ENCODE data around the gene CSF2.
"Not testable (repeated sequence)": the region's sequence is repeated elsewhere in the genome, so short reads cannot be mapped to it uniquely, and the experiment has no call there.

The CSF2 gene

DNA sequence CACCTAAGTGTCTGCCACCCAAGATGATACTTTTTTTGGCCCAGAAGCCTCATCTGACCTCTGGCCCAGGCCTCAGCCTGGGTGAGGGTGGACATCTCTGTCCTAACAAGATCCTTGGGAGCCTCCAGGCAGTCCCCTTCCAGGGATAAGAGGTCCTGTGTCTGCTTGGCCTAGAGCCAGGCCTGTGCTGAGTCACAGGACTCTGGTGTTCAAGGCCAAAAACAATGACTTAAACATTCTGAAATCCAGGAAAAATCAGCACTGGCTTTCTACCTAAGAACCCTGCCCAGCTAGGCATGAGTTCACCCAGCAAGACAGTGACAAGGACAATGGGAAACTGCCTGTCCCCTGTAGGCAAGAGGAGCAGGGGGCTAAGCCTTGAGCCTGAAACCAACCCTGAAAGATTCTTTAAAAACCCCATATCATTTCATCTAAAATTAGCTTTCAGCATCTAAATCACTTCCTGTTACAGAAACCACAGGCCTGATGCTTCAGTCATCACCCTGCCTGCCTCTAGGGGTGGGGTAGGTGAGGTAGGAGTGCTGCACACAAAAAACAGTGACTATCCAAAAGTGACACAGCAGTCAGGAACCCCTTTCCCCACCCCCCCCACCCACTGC, 29.9 kb downstream of the CSF2 start:
- H3K4me3 ChIP-seq (ENCODE audit: low read depth, low read length): no peak overlapping the region
- no peaks in the 10 kb centered on the region for H3K27me3 ChIP-seq (ENCODE audit: control insufficient read depth, insufficient read depth, low read length)
- H3K27ac ChIP-seq (ENCODE audit: low read depth, low read length): no peak overlapping the region
- no peaks in the 10 kb centered on the region for H3K9me3 ChIP-seq (ENCODE audit: control insufficient read depth, insufficient read depth, low read depth, low read length)
- no peaks in the 10 kb centered on the region for H3K4me1 ChIP-seq (ENCODE audit: control insufficient read depth, insufficient read depth, low read length)
- H3K36me3 ChIP-seq (ENCODE audit: control insufficient read depth, insufficient read depth, low read length): no peaks in the 10 kb centered on the region
- no peak overlapping the region for H3K9ac ChIP-seq (ENCODE audit: low read length)

DNA sequence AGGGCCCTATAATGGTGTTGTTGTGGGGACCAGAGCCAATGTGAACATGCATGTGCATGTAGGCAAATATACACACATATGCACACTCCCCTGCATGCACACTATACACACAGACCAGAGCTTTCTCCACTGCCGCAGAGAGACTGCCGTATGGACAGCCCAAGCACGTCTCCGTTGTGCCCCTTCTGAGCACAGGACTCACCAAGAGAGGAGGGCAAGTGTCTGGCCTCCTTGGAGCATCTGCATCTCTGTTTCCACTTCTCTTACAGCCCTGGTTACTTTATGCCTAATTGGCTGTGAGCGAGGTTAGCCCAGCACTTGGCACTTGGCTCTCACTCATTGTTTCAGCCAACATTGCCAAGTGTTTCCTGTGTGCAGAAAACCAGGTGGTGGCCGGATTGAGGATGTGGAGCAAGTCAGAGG, 30.4 kb downstream of the CSF2 start:
- Histone ChIP-seq H3K36me3 (ENCODE audit: control insufficient read depth, insufficient read depth, low read length) (no peaks in the 10 kb centered on the region), H3K27ac (ENCODE audit: low read depth, low read length) (no peak overlapping the region), H3K4me3 (ENCODE audit: low read depth, low read length) (no peak overlapping the region), H3K9me3 (ENCODE audit: control insufficient read depth, insufficient read depth, low read depth, low read length) (no peaks in the 10 kb centered on the region), H3K4me1 (ENCODE audit: control insufficient read depth, insufficient read depth, low read length) (no peaks in the 10 kb centered on the region), H3K27me3 (ENCODE audit: control insufficient read depth, insufficient read depth, low read length) (no peaks in the 10 kb centered on the region), H3K9ac (ENCODE audit: low read length) (no peak overlapping the region)

DNA sequence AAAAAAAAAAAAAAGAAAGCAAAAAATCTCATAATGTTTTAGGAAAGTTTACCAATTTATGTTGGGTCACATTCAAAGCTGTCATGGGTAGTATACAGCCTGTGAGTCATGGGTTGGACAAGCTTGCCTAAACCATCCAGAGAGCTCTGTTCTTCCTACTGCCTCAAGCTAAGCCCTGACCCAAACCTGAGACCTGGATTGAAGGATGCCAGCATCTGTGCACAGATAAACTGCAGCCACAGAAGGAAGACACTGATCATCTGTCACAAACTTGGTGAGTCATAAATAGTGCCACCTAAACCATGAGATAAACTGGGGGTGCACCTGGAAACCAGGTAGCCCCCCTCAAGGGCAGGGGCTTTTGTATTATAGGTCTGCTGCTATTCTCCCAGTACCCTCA, 31.0 kb downstream of the CSF2 start:
- Histone ChIP-seq H3K36me3 (ENCODE audit: control insufficient read depth, insufficient read depth, low read length) (no peaks in the 10 kb centered on the region), H3K4me3 (ENCODE audit: low read depth, low read length) (no peak overlapping the region), H3K27ac (ENCODE audit: low read depth, low read length) (no peak overlapping the region), H3K9ac (ENCODE audit: low read length) (no peak overlapping the region), H3K27me3 (ENCODE audit: control insufficient read depth, insufficient read depth, low read length) (no peaks in the 10 kb centered on the region), H3K9me3 (ENCODE audit: control insufficient read depth, insufficient read depth, low read depth, low read length) (no peaks in the 10 kb centered on the region), H3K4me1 (ENCODE audit: control insufficient read depth, insufficient read depth, low read length) (no peaks in the 10 kb centered on the region)

DNA sequence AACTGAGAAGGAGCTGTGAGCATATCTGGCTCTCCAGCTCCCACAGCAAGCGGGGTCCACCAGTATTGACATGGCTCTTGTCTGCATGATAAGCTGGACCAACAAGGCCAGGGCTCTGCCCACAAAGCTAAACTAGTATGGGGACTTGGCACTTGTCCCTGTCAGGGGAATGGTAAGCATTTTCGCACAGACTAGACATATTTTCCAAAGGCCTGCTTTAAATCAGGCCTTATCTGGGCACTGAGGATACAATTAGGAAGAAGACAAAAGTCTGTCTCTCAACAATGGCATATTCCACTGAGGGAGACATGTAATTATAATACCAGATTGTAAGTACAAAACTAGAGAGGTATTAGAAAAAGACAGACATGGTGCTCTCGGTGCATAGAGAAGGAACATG, 32.1 kb downstream of the CSF2 start:
- no peaks in the 10 kb centered on the region for H3K27me3 ChIP-seq (ENCODE audit: control insufficient read depth, insufficient read depth, low read length)
- no peak overlapping the region for H3K9ac ChIP-seq (ENCODE audit: low read length)
- H3K4me3 ChIP-seq (ENCODE audit: low read depth, low read length): no peak overlapping the region
- H3K4me1 ChIP-seq (ENCODE audit: control insufficient read depth, insufficient read depth, low read length): no peaks in the 10 kb centered on the region
- no peaks in the 10 kb centered on the region for H3K9me3 ChIP-seq (ENCODE audit: control insufficient read depth, insufficient read depth, low read depth, low read length)
- no peaks in the 10 kb centered on the region for H3K36me3 ChIP-seq (ENCODE audit: control insufficient read depth, insufficient read depth, low read length)
- no peak overlapping the region for H3K27ac ChIP-seq (ENCODE audit: low read depth, low read length)

DNA sequence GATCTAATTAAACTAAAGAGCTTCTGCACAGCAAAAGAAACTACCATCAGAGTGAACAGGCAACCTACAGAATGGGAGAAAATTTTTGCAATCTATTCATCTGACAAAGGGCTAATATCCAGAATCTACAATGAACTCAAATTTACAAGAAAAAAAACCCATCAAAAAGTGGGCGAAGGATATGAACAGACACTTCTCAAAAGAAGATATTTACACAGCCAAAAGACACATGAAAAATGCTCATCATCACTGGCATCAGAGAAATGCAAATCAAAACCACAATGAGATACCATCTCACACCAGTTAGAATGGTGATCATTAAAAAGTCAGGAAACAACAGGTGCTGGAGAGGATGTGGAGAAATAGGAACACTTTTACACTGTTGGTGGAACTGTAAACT, 34.9 kb downstream of the CSF2 start:
- H3K27me3 ChIP-seq (ENCODE audit: control insufficient read depth, insufficient read depth, low read length); H3K4me1 ChIP-seq (ENCODE audit: control insufficient read depth, insufficient read depth, low read length); H3K36me3 ChIP-seq (ENCODE audit: control insufficient read depth, insufficient read depth, low read length); H3K9me3 ChIP-seq (ENCODE audit: control insufficient read depth, insufficient read depth, low read depth, low read length); H3K4me3 ChIP-seq (ENCODE audit: low read depth, low read length); H3K9ac ChIP-seq (ENCODE audit: low read length); H3K27ac ChIP-seq (ENCODE audit: low read depth, low read length): not testable (repeated sequence)

DNA sequence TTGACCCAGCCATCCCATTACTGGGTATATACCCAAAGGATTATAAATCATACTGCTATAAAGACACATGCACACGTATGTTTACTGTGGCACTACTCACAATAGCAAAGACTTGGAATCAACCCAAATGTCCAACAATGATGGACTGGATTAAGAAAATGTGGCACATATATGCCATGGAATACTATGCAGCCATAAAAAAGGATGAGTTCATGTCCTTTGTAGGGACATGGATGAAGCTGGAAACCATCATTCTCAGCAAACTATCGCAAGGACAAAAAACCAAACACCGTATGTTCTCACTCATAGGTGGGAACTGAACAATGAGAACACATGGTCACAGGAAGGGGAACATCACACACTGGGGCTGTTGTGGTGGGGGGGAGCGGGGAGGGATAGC, 35.4 kb downstream of the CSF2 start:
- H3K27me3 ChIP-seq (ENCODE audit: control insufficient read depth, insufficient read depth, low read length); H3K4me3 ChIP-seq (ENCODE audit: low read depth, low read length); H3K9me3 ChIP-seq (ENCODE audit: control insufficient read depth, insufficient read depth, low read depth, low read length); H3K9ac ChIP-seq (ENCODE audit: low read length); H3K36me3 ChIP-seq (ENCODE audit: control insufficient read depth, insufficient read depth, low read length); H3K27ac ChIP-seq (ENCODE audit: low read depth, low read length); H3K4me1 ChIP-seq (ENCODE audit: control insufficient read depth, insufficient read depth, low read length): not testable (repeated sequence)

DNA sequence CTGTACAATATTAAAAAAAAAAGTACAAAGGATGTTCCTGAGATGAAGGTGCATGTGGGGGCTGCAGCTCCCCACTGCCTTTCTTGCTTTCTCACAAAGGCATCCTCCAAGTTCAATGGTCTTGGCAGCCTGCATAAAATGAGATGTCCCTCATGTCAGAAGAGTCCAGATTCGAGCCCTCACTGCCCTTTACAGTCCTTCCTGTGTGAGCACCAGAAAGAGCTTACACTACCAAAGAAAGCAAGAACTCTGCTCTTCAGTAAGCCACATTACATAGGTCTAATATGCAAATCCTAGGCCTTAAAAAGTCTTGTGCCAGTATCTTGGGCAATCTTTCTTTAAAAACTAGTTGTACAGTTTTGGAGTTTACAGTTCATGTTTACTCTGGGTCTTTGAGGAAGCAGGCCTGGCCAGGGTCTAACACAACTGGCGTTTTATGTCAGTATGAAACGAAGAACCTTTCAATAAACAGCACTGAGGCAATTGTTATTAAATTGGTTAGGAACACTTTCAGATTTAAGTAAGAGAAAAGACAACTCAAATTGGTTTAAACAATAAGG, 36.0 kb downstream of the CSF2 start:
- H3K36me3 ChIP-seq (ENCODE audit: control insufficient read depth, insufficient read depth, low read length): no peaks in the 10 kb centered on the region
- H3K27me3 ChIP-seq (ENCODE audit: control insufficient read depth, insufficient read depth, low read length): no peaks in the 10 kb centered on the region
- H3K9ac ChIP-seq (ENCODE audit: low read length): no peak overlapping the region
- no peaks in the 10 kb centered on the region for H3K4me1 ChIP-seq (ENCODE audit: control insufficient read depth, insufficient read depth, low read length)
- no peaks in the 10 kb centered on the region for H3K9me3 ChIP-seq (ENCODE audit: control insufficient read depth, insufficient read depth, low read depth, low read length)
- H3K27ac ChIP-seq (ENCODE audit: low read depth, low read length): no peak overlapping the region
- no peak overlapping the region for H3K4me3 ChIP-seq (ENCODE audit: low read depth, low read length)

DNA sequence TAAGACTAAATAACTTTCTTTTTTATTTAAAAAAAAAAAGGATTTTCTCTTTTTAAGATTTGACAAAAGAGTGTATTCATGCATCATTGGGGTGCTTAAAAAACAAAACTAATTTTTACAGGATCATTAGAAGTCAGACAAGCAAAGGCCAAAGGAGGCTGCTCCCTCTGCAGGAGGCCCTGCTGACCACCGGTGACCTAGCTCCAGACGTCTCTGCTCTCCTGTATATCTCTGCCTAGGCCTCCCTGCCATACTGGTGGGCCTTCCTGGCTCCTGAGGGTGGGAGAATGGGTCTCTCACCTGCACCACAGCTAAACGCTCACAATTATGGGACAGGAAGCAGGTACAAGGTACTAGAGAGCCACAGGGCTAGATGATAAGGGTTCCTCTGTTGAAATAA, 36.6 kb downstream of the CSF2 start:
- no peak overlapping the region for H3K27ac ChIP-seq (ENCODE audit: low read depth, low read length)
- no peaks in the 10 kb centered on the region for H3K4me1 ChIP-seq (ENCODE audit: control insufficient read depth, insufficient read depth, low read length)
- no peaks in the 10 kb centered on the region for H3K27me3 ChIP-seq (ENCODE audit: control insufficient read depth, insufficient read depth, low read length)
- no peaks in the 10 kb centered on the region for H3K9me3 ChIP-seq (ENCODE audit: control insufficient read depth, insufficient read depth, low read depth, low read length)
- no peaks in the 10 kb centered on the region for H3K36me3 ChIP-seq (ENCODE audit: control insufficient read depth, insufficient read depth, low read length)
- no peak overlapping the region for H3K9ac ChIP-seq (ENCODE audit: low read length)
- H3K4me3 ChIP-seq (ENCODE audit: low read depth, low read length): no peak overlapping the region

DNA sequence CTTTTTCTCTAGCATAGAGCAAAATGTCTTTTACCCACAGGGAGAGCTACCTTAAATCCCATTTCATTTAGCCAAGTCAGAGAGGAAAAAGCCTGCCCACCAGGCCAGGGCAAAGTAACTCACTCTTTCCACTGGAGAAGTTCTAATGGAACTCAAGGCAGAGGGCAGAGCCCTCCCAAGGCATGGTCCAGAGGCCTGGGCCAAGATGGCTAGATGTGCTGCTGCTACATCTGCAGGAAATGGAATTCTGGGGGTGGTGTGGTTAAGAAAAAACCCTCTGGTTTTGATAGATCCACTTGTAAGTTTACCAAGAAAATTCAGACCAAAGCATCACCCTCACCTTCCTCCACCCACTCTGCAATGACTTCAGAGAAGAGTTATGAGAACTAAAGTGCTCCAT, 37.3 kb downstream of the CSF2 start:
- Histone ChIP-seq H3K4me3 (ENCODE audit: low read depth, low read length) (no peak overlapping the region), H3K27ac (ENCODE audit: low read depth, low read length) (no peak overlapping the region), H3K36me3 (ENCODE audit: control insufficient read depth, insufficient read depth, low read length) (no peaks in the 10 kb centered on the region), H3K9me3 (ENCODE audit: control insufficient read depth, insufficient read depth, low read depth, low read length) (no peaks in the 10 kb centered on the region), H3K4me1 (ENCODE audit: control insufficient read depth, insufficient read depth, low read length) (no peaks in the 10 kb centered on the region), H3K9ac (ENCODE audit: low read length) (no peak overlapping the region), H3K27me3 (ENCODE audit: control insufficient read depth, insufficient read depth, low read length) (no peaks in the 10 kb centered on the region)

DNA sequence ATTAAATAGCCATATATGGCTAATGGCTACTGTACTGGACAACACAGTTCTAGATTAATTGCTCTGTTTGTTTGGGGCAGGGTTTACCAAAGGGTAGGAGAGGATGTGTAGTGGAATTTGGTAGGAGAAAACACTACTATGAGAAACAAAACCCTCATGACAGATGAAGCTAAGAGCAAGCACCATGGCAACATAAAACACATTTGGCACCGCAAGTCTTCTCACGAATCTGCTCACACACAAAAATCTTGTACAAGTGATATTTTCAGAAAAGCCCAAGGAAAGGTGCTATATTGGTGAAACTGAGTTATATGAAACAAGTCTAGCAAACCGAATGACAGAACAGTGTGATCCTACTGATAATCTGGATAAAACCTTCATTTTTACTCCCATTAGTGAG, 38.5 kb downstream of the CSF2 start:
- Histone ChIP-seq H3K27me3 (ENCODE audit: control insufficient read depth, insufficient read depth, low read length) (no peaks in the 10 kb centered on the region), H3K4me3 (ENCODE audit: low read depth, low read length) (no peak overlapping the region), H3K9ac (ENCODE audit: low read length) (no peak overlapping the region), H3K9me3 (ENCODE audit: control insufficient read depth, insufficient read depth, low read depth, low read length) (no peaks in the 10 kb centered on the region), H3K27ac (ENCODE audit: low read depth, low read length) (no peak overlapping the region), H3K4me1 (ENCODE audit: control insufficient read depth, insufficient read depth, low read length) (0 out of 2 replicates have a peak, but pooled peaks cover 6% of the 10 kb centered on the region), H3K36me3 (ENCODE audit: control insufficient read depth, insufficient read depth, low read length) (no peaks in the 10 kb centered on the region)

DNA sequence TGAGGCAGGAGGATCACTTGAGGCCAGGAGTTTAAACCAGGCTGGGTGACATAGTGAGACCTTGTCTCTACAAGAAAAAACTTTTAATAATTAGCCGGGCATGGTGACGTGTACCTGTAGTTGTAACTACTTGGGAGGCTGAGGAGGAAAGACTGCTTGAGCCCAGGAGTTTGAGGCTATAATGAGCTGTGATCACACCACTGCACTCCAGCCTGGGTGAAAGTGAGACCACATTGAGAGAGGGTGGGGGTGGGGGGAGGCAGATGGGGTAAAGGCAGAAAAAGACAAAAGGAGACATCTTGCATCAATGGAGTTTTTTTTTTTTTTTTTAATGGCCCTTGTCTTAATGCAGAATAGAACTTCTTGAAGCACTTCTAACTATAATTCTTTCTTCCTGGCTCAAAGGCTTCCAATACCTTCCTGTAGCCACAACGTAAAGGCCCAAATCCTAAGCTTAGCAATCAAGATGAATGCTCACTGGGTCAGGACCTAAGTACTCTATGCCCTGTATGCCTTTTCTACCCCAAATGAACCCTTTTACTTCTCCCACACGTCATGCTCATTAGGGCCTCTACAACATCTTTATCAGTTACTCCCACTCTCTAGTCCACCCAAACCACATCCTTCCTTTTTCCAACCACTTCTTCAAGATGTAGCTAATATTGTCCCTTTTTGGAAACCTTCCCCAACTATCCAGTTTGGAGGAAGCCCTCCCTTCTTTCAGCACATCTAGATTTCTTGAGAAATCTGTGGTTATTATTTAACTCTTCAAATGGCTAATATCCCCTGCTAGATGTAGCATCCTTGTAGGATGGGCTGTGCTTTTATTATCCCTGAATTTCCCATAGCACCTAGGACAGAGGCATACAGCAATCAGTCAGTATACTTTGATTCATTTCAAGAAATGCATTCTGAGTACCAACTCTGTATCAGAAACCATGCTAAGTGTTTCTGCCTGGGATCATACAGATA, 40.8 kb downstream of the CSF2 start:
- Histone ChIP-seq H3K9ac (ENCODE audit: low read length) (no peak overlapping the region), H3K27ac (ENCODE audit: low read depth, low read length) (no peak overlapping the region), H3K4me3 (ENCODE audit: low read depth, low read length) (no peak overlapping the region), H3K4me1 (ENCODE audit: control insufficient read depth, insufficient read depth, low read length) (0 out of 2 replicates have a peak, but pooled peaks cover 7% of the 10 kb centered on the region), H3K9me3 (ENCODE audit: control insufficient read depth, insufficient read depth, low read depth, low read length) (no peaks in the 10 kb centered on the region), H3K36me3 (ENCODE audit: control insufficient read depth, insufficient read depth, low read length) (no peaks in the 10 kb centered on the region), H3K27me3 (ENCODE audit: control insufficient read depth, insufficient read depth, low read length) (no peaks in the 10 kb centered on the region)

Data from HUES6 (cell line).